HG02981 (cell line): ENCODE results near the gene SRD5A1.

Source experiments
- ATAC-seq: cut with Tn5 transposase; IDR thresholded peaks from one replicate; pipeline ENCODE4 v1.9.1; 2021; ENCODE audit warnings: mild to moderate bottlenecking, moderate library complexity; ENCODE audit not compliant: unreplicated experiment

SRD5A1 gene

DNA sequence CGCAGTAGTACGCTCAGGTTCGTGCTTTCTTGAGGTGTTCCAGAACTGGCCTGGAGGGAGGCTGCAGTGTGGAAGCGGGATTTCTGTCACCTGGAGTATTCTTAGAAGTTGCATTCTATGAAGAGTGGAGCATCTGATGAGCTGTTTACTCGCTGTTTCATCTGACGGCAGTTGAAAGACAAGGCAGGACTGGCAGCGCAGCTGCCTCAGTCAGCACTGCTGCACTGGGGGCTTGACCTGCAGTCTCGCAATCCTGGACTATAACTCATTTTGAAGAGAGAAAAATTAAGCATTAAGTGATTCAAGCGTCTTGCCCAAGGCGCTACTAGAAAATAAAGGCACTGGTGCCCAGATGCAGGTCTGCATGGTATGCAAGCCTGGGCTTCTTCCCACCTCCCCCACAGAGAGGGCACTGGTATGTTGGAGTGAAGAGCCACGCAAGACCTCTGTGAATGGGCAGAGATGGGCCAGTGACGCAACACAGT lies 90.6 kb downstream of the SRD5A1 start:
- ATAC-seq: no peak
